ENCODE data around the gene TIPRL. TPM values are rescaled to one million over a fixed set of nuclear protein-coding genes. Genes with fewer than 3 reads are reported as not detected.
A peak's percentile ranks its signal among the peaks of the same experiment; 100 is the strongest.

The TIPRL gene
- total and polyA plus RNA-seq, 9 of the 15 experiments (the other 6 are each of a cell fraction or from before 2014, with no cell fraction given) = 41.4 to 90.2 (median 69.9) TPM

GRCh38 chr1:168225476-168226190 lies 46.9 kb downstream of the TIPRL start, which contains the start of gene SFT2D2 (continued):
- TF ChIP-seq USF1 (CRISPR knock-in tag; IDR thresholded peaks at IDR 0.05) (peak; percentile 66), HCFC1 (IDR thresholded peaks at IDR 0.05; ENCODE audit: low read depth, low read length) (peak; percentile 39), CBFB (CRISPR knock-in tag; IDR thresholded peaks at IDR 0.05) (no peak; the same call in 1 of the 2 replicates), KDM2B (CRISPR knock-in tag; IDR thresholded peaks at IDR 0.05) (0 out of 2 replicates have a peak, but pooled peaks have one; percentile 15), ZBTB11 (CRISPR knock-in tag; IDR thresholded peaks at IDR 0.05) (peak in 1 of 3 experiments; percentile 81; a peak in 2 of 6 replicates), ZNF57 (CRISPR knock-in tag; IDR thresholded peaks at IDR 0.05) (peak; percentile 37; the same call in 1 of the 2 replicates), RBFOX2 (IDR thresholded peaks at IDR 0.05; ENCODE audit: low read depth, low read length) (peak; percentile 96), BRCA1 (IDR thresholded peaks at IDR 0.05) (no peak), BRCA1 (CRISPR knock-in tag; IDR thresholded peaks at IDR 0.05) (no peak), CREB3L1 (IDR thresholded peaks at IDR 0.05; ENCODE audit: borderline replicate concordance, low read depth) (peak; percentile 89), BMI1 (IDR thresholded peaks at IDR 0.05; ENCODE audit: low read length) (no peak), ESRRB (CRISPR knock-in tag; IDR thresholded peaks at IDR 0.05; ENCODE audit: borderline replicate concordance) (no peak), JUNB (CRISPR knock-in tag; conservative IDR thresholded peaks at IDR 0.05) (no peak), PREB (CRISPR knock-in tag; IDR thresholded peaks at IDR 0.05) (no peak; the same call in 1 of the 2 replicates), UBTF (IDR thresholded peaks at IDR 0.05; ENCODE audit: borderline replicate concordance in 1 of 2, low read depth in 2 of 2, low read length in 2 of 2) (peak; percentile 17 to 73; a peak in 1 of 4 replicates), IFI16 (CRISPR knock-in tag; IDR thresholded peaks at IDR 0.05) (no peak), TBL1XR1 (IDR thresholded peaks at IDR 0.05; ENCODE audit: low read length in 2 of 2) (no peak; a peak in 1 of 4 replicates)
